ENCODE measurements around the gene SPATA31D1. TPM values are rescaled to one million over a fixed set of nuclear protein-coding genes. Genes with fewer than 3 reads are reported as not detected.

The SPATA31D1 gene
- not detected in 2 replicates for total RNA-seq

GRCh38 chr9:81988472-81988871 lies at the start of gene SPATA31D1:
SPATA31D1 (plus strand) TSS chr9:81988772; CDS start chr9:81988819, 47 bp downstream.

GRCh38 chr9:81943393-81943792 lies 45.2 kb upstream of the SPATA31D1 start, which contains the start of gene SPATA31D3:
SPATA31D3 (plus strand) TSS chr9:81943500; CDS start chr9:81943586, 86 bp downstream.

Other genes with a start within 250 kb of the SPATA31D1 start
- not detected in 2 replicates for gene SPATA31D4, start 60.3 kb upstream of the SPATA31D1 start, total RNA-seq
- under 0.01 TPM in 1 of 2 replicates, not detected in the other for gene SPATA31D3, start 45.3 kb upstream of the SPATA31D1 start, total RNA-seq